ENCODE measurements around the gene IGIP.
A peak's percentile ranks its signal among the peaks of the same experiment; 100 is the strongest.

IGIP gene

GRCh38 chr5:140111859-140112551 is 13.7 kb upstream of the IGIP start:
- no peak for DNase-seq

DNA sequence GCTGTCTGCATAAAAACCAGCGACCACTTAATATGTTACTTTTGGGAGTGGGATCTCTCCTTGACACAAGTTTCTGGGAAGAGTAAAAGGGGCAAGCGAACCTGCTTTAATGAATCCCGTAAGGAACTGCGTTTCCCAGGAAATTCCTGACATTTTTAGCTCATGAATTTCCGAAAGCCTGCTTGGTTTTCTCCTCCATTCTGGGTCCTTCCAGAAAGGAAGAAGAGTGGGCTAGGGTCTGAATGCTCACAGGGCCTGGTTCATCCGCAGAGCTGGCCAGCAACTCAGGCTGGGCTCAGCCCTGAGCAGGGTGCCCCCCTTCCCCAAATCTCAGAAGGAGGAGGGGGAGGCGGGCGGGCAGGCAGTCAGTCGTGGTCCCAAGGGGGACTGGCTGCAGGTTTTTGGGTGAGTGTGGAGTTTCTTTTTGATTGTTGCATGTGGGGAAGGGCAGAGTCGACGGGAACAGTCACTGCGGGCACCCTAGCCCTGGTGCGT is 13.0 kb upstream of the IGIP start:
- peak in 1 of 3 experiments; percentile 10 for DNase-seq

GRCh38 chr5:140113180-140113698 is 12.5 kb upstream of the IGIP start:
- DNase-seq = peak in 2 of 3 experiments; percentile 44 to 52

- DNase-seq = peak; percentile 86 to 92 (median 89)
Measured at GRCh38 chr5:140113699-140114263, 12.0 kb upstream of the IGIP start, which contains the start of gene PURA. TSS of gene PURA (plus strand) at chr5:140114109. CDS start at chr5:140114182, 73 bp downstream.

GRCh38 chr5:140114341-140115185 is 11.2 kb upstream of the IGIP start:
- peak; percentile 50 to 69 (median 61) for DNase-seq

- DNase-seq = no peak
Measured at GRCh38 chr5:140115186-140115500, 10.6 kb upstream of the IGIP start.

DNA sequence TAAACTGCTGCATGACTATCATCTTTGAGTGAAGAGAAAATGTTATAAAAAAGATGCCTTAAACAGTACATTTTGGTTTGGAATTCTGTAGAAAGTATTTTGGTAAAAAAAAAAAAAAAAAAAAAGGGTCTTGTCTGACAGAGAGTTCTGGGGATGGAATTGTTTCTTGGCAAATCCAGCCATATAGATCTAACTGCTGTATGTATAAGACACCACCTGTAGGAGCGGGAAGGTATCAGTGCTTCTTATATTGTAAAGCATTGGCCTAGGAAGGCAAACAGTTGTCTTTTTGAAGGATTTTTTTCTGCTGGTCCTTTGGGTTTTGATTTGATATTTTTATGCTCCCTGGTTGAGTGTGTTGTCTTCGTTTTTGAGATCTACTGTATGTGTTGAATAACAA is 9.0 kb upstream of the IGIP start:
- DNase-seq = peak in 1 of 3 experiments; percentile 8

DNA sequence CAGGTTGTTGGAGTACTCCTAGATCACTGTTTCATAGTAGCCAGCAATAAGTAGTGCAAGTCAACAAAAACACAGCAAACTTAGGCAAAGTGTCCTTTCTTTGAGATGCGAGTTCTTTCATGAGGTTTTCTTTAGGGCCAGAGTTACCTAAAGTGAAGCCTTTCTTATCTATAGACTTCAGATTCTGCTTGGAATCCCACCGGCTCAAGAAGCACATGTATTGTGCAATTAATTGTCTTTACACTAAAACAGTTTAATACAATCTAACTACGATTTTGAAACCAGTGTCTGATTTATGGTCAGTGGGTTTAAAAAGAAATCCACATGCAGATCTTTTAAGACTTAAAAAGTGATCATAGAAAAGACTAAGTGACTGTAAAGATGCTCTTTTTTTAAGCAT is 8.2 kb upstream of the IGIP start:
- DNase-seq = no peak

DNA sequence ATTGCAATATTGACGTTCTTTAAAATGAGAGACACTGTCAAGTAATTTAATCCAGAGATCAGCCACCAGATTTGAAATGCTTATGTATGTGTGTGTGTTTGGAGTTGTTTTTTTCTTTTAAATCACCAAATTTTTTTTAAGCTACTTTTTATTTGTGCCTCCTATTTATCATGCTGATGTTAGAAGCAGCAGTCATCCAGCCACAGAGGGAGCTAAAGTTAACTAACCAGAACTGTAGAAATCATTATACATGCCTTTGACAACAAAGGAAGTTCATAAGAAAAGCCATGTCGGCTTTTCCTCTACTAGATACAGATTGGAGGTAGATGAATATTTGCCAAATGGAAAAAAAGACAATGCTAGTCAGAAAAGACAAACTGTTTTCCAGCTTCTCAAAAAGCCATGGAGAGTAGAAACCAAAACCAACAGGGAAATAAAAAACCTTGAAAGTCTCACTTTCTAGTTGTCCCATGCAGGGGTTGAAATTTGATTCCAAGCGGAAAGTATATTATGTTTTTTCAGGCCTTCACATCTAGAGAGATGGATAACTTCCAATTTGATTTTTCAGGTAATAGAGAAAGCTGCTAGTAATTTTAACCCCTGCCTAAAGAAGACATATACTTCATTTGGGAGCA is 7.3 kb upstream of the IGIP start:
- peak in 1 of 3 experiments; percentile 0 for DNase-seq

DNA sequence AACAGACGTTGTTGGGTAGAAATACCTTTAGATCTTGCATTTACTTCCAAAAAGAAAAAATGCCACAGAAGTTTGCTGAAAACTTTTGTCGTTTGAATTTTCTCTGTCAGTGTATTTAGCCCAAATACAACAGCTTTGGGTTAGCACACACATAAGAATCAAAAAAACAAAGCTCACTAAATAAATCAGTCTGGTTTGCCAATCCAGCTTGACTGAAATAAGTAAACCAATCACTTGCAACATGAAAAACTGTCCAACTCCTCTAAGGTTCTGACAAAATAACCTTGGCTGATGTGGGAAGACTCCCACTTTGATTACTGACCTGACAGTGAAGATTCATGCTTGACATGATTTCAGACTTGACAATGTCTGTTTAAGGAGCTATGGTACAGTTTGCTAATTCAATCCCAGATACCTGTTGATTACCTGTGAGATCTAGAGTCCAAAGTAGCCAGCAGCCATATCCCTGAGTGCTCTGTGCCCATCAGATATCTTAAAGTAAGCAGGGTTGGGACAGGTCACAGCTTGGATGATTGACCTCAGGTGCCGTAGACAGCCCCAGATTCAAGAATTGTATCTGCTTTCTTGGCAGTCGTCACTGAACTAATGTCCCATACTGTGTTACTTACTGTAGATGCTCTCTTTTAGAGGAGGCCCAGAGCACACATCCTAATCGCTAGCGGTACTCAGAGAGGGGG is 727 bp downstream of the IGIP start:
- no peak for DNase-seq

DNA sequence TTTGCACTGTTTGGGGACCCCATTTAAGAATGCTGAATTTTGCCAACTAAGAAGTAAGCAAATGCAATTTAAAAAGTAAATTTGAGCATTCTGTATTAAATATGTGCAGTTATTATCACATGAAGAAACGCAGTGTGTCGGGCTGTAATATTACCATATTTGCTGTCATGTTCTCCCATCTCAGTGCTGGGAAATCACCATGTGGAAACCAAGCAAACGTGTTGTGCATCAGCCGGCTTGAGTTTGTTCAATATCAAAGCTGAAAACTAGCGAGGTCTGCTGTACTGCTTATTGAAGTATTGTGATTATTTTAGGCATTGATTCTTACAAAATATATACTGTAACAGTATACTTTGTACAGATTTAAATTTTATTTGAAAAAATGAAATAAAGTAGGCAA is 2.6 kb downstream of the IGIP start:
- no peak for DNase-seq

GRCh38 chr5:140130949-140131733 is 5.4 kb downstream of the IGIP start:
- no peak for DNase-seq

DNA sequence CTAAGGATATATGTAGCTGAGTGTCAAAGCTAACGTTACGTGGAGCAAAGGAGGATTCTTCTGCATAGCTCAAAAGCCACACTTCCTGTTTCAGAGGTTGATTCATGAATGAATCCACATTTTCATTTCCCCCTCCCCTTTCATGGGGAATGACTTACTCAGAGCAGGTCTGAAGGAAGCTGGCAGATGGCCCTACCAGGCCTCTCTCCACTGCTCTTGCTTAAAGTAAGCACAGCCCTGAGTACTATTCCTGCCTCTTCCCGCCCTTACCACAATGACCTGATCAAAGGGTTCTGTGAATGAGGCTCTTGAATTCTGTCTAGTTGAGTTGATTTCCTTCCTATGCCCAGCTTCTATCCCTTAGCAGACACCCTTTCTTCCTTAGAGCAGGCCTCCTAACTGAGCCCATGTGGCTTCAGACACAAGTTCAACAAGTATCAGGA is 6.3 kb downstream of the IGIP start:
- DNase-seq = no peak

DNA sequence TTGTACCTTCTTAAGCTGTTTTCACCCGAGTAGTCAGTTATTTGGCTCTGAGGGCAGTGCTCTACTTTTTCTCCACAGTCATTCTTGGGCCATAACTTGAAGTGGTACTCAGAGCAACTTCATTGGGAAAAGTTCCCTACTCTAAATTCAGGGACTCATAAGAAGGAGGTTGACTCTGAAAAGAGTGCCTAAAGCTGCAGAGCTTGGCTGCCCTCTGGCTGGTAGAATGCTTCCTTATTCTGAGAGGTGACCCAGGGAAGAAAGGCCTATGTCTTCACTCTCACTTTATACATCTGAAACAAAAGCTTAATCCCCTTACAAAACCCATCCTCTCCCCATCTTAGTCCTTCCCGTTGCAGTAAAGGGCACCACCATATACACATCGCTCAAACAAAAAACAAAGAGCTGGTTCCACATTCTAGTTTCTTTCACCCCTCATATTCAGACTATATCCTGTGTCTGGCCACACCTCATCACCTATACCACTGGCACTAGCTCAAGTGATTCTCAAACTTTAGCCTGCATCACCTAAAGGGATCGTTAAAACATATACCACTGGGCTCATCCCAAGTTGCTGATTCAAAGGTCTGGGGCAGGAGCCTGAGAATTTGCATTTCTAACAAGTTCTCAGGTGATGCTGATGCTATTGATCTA is 7.9 kb downstream of the IGIP start:
- no peak for DNase-seq

GRCh38 chr5:140134277-140134935 is 8.7 kb downstream of the IGIP start:
- DNase-seq = no peak

DNA sequence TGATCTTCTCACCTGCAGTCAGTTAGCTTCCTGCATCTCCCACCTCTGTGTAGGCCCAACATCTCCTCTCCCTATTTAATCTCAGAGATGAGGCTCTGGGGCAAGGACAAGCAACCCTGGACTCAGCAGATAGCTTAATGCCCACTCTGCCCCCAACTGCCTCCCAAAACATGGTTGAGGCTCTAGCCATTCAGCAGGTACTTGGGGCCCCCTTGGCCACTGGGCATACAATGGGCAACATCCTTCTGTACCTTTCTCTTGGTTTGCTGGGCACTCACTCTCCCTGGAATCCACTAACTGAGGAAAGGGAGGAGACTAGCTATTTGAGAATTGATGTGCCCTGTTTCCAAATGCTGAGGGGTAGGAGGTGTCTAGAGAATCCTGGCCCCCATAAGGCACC is 9.4 kb downstream of the IGIP start:
- no peak for DNase-seq

- DNase-seq = no peak
Measured at GRCh38 chr5:140136624-140137023, 10.9 kb downstream of the IGIP start.

DNA sequence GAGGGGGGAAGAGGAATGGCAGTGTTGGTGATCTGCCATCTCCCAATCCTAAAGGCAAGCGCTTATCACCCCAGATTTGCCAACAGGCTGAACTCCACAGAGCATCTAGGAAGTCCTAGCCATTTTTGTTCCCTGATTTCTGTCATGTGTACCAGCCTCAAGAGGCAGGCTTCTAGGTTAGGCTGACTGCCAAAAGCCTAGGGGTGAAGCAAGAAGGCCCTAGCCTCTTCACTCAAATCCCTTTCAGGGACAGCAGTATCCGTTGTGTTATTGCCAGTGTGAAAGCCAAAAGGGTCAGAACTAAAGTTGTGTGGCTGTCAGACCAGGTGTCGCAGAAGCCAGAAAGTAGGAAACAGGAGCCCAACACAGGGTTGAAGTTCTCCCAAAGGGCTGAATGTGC is 14.7 kb downstream of the IGIP start:
- DNase-seq = no peak

DNA sequence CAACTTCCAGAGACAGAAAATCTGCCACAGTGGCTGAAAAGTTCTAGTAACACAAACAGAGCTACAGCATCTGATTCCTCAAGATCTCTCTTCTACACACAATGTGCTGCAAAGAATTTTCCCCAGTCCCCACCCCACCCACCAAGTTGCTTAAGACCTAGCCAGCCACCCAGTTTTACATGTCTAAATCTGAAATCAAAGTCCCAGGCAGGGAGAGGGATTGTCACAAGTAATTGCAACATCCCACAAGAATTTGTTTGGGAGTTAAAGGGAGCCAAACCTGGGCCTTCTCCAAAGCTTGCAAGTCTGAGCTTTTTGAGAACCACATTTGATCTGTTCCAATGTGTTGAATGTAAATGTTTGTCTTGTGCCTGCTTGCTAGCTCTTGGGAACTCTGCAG is 15.5 kb downstream of the IGIP start:
- no peak for DNase-seq

DNA sequence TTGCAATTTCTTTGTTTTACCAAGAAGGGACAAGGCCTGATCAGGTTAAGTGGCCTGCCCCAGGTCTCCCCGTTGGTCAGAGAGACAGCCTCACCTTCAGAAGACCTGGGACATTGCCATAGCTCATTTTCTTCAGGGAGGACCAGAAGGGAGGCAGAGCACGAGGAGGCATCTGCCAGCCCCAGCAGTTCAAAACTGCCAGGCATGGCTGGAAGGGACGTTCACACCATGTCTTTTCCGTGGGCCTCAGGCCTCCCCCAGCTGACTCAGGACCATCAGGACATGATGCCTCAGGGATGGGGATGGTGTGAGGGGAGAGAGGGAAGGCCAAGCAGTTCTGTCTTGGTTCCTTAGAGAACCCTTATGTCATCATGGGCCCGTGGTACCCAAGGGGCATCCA is 16.5 kb downstream of the IGIP start:
- DNase-seq = no peak
